Right lobe of liver (tissue), 6 donors: ENCODE measurements around the gene AP4E1. TPM values are rescaled to one million over a fixed set of nuclear protein-coding genes. Genes with fewer than 3 reads are reported as not detected.
"Not testable (repeated sequence)": the region's sequence is repeated elsewhere in the genome, so short reads cannot be mapped to it uniquely, and the experiment has no call there.

Experiments
- ATAC-seq, 4 donors: fragments of 200-7000 bp; cut with Tn5 transposase; one replicate each; pipeline ENCODE4 v1.9.1; 2020; ENCODE audit warnings: mild to moderate bottlenecking in 4 of 4, moderate library complexity in 4 of 4
- DNase-seq, 3 donors: peaks; one replicate each; pipeline ENCODE4 v3.0.0-alpha.2; 2020
- H3K27ac ChIP-seq, 3 donors: fragments of 200-600 bp; one replicate each; pipeline ENCODE4 v1.8.0; 2022
- H3K27me3 ChIP-seq, 2 donors: fragments of 200-600 bp; one replicate each; pipeline ENCODE4 v1.8.0; 2022
- H3K36me3 ChIP-seq, 4 donors: fragments of 200-600 bp; sonication (generic) in 1 of 4; one replicate each; pipeline versions ENCODE4 v1.5.1 to v1.8.0; 2017 to 2022; ENCODE audit warnings: control low read depth in 1 of 4
- H3K4me1 ChIP-seq, 4 donors: fragments of 200-600 bp; sonication (generic) in 1 of 4; one replicate each; pipeline versions ENCODE4 v1.5.1 to v1.8.0; 2017 to 2022; ENCODE audit warnings: control low read depth in 1 of 4
- H3K4me3 ChIP-seq, 3 donors: fragments of 200-600 bp; one replicate each; pipeline ENCODE4 v1.8.0; 2022
- H3K9me3 ChIP-seq, 4 donors: fragments of 200-600 bp; sonication (generic) in 1 of 4; one replicate each; pipeline versions ENCODE4 v1.5.1 to v1.8.0; 2017 to 2022; ENCODE audit warnings: control low read depth in 1 of 4
- CTCF ChIP-seq, 4 donors: fragments of 200-600 bp in 3 of 4; fragments of 450-650 bp in 1 of 4; IDR thresholded peaks; one replicate each; pipeline versions ENCODE4 v1.5.1 to v1.8.0; 2016 to 2022; ENCODE audit warnings: antibody characterized with exemption in 4 of 4, mild to moderate bottlenecking in 2 of 4
- POLR2A ChIP-seq: fragments of 450-650 bp; IDR thresholded peaks from one replicate; pipeline ENCODE4 v1.6.1; 2017; ENCODE audit warnings: antibody characterized with exemption, mild to moderate bottlenecking
- WGBS: methylation state at CpG from one replicate; pipeline ENCODE4 v1.1.6; 2018; ENCODE audit warnings: low coverage, low lambda C conversion rate; ENCODE audit not compliant: insufficient coverage; ENCODE audit errors: missing lambda C conversion rate; 5-methylcytosine and 5-hydroxymethylcytosine counted together
- intact Hi-C, 2 donors: fragments of 100-400 bp; cut with DNase I; formaldehyde crosslinking; loops; one replicate each; pipeline versions ENCODE4 v1.11.2 to v1.14.1; 2022
- total RNA-seq, 6 experiments: library from RNA; depleted of rRNA in 2 of 6; stranded (reverse); fragments of >200 nt in 2 of 6; fragmentation: NEBNext Ultra II Directional in 3 of 6; extraction: Animal tissue kit (Norgen Biotek cat#: 25700) in 3 of 6; gene quantifications; one replicate each; pipeline versions ENCODE4 v1.1.0 to v1.2.4, GENCODE V29; 2016 to 2023
- donor health status: DM: no; HTN: yes; CAD: no.
- donor health status: DM: no; HTN: no; CAD: no.
- donor health status: DM: no; HTN: no; CAD: no.
- donor health status: DM: no; HTN: yes; CAD: no.
- donor health status: DM: no; HTN: yes; CAD: no.

Gene AP4E1
- total RNA-seq, 6 experiments from 2014 or later = 4.2 to 5.4 (median 5.0) TPM

- Histone ChIP-seq H3K36me3 (peaks cover 0 to 40% (median 7%) of the 10 kb centered on the region in 4 donors), H3K9me3 (no peaks in the 10 kb centered on the region), H3K27me3 (no peaks in the 10 kb centered on the region), H3K4me1 (no peaks in the 10 kb centered on the region), H3K4me3 (no peak overlapping the region), H3K27ac (no peak overlapping the region)
- TF ChIP-seq CTCF (IDR thresholded peaks at IDR 0.05) (no peak), POLR2A (no peak)
- ATAC-seq (no peak), DNase-seq (no peak)
- intact Hi-C loops = no loop called here
- 79% methylated on average over 2 of the region's 2 CpGs for WGBS
Measured at GRCh38 chr15:50953302-50953701, 44.8 kb downstream of the AP4E1 start.

- DNase-seq, H3K27ac ChIP-seq, H3K9me3 ChIP-seq, H3K27me3 ChIP-seq, intact Hi-C loops, H3K4me1 ChIP-seq, ATAC-seq, H3K4me3 ChIP-seq: not testable (repeated sequence)
- 94% methylated on average over 5 of the region's 6 CpGs for WGBS
- peaks cover 0 to 55% (median 11%) of the 10 kb centered on the region in 4 donors for H3K36me3 ChIP-seq
Measured at GRCh38 chr15:50954837-50955236, 46.4 kb downstream of the AP4E1 start.

- ATAC-seq = no peak
- Histone ChIP-seq H3K27me3 (no peaks in the 10 kb centered on the region), H3K4me3 (no peak overlapping the region), H3K27ac (no peak overlapping the region), H3K36me3 (peaks cover 0 to 42% (median 6%) of the 10 kb centered on the region in 4 donors), H3K9me3 (no peaks in the 10 kb centered on the region), H3K4me1 (no peaks in the 10 kb centered on the region)
- TF ChIP-seq POLR2A (no peak), CTCF (IDR thresholded peaks at IDR 0.05) (no peak)
- no peak for DNase-seq
- intact Hi-C loops = no loop called here
Measured at GRCh38 chr15:50959717-50960116, 51.2 kb downstream of the AP4E1 start.

- Histone ChIP-seq H3K27me3 (no peaks in the 10 kb centered on the region), H3K9me3 (no peaks in the 10 kb centered on the region), H3K4me3 (no peak overlapping the region), H3K36me3 (peaks cover 0 to 12% (median 3%) of the 10 kb centered on the region in 4 donors), H3K27ac (no peak overlapping the region), H3K4me1 (no peaks in the 10 kb centered on the region)
- intact Hi-C loops = no loop called here
- no peak for TF ChIP-seq CTCF (IDR thresholded peaks at IDR 0.05)
- no peak for TF ChIP-seq POLR2A
- ATAC-seq (no peak), DNase-seq (no peak)
Measured at GRCh38 chr15:50964075-50964474, 55.6 kb downstream of the AP4E1 start.

- Histone ChIP-seq H3K9me3 (peaks cover 0 to 14% (median 0%) of the 10 kb centered on the region in 4 donors), H3K4me1 (no peaks in the 10 kb centered on the region), H3K4me3 (no peak overlapping the region), H3K36me3 (peaks cover 0 to 5% (median 0%) of the 10 kb centered on the region in 4 donors), H3K27ac (no peak overlapping the region), H3K27me3 (no peaks in the 10 kb centered on the region)
- WGBS = 90% methylated on average over 2 of the region's 2 CpGs
- DNase-seq = no peak
- intact Hi-C loops = no loop called here
- no peak for ATAC-seq
- no peak for TF ChIP-seq CTCF (IDR thresholded peaks at IDR 0.05)
- no peak for TF ChIP-seq POLR2A
Measured at GRCh38 chr15:50968353-50968752, 59.9 kb downstream of the AP4E1 start.
